TTC549 (cell line): ENCODE results near the gene TRIM43B.
"Not testable (repeated sequence)": the region's sequence is repeated elsewhere in the genome, so short reads cannot be mapped to it uniquely, and the experiment has no call there.

Experiments used
- FAIRE-seq: peaks from 2 replicates; lab custom pipeline; 2012; peaks lifted over from hg19 to GRCh38; lab: Jason Lieb, UNC

Gene TRIM43B

GRCh38 chr2:95484654-95485053 is at the start of gene TRIM43B:
TSS of gene TRIM43B (minus strand) at chr2:95484754. CDS start at chr2:95482714, 2,040 bp downstream.
- not testable (repeated sequence) for FAIRE-seq

GRCh38 chr2:95531254-95531771 is 46.8 kb upstream of the TRIM43B start:
- no peak for FAIRE-seq

- FAIRE-seq = no peak
Observed at GRCh38 chr2:95530734-95531133, 46.2 kb upstream of the TRIM43B start.

GRCh38 chr2:95526360-95527341 is 42.1 kb upstream of the TRIM43B start:
- no peak for FAIRE-seq

GRCh38 chr2:95525294-95526035 is 40.9 kb upstream of the TRIM43B start:
- FAIRE-seq = no peak

GRCh38 chr2:95524195-95524594 is 39.6 kb upstream of the TRIM43B start:
- no peak for FAIRE-seq

GRCh38 chr2:95514718-95515117 is 30.2 kb upstream of the TRIM43B start:
- no peak for FAIRE-seq

- not testable (repeated sequence) for FAIRE-seq
Observed at GRCh38 chr2:95514226-95514625, 29.7 kb upstream of the TRIM43B start.

- FAIRE-seq = no peak
Observed at GRCh38 chr2:95509408-95509807, 24.9 kb upstream of the TRIM43B start.

- no peak for FAIRE-seq
Observed at GRCh38 chr2:95505222-95505621, 20.7 kb upstream of the TRIM43B start.

GRCh38 chr2:95500854-95501253 is 16.3 kb upstream of the TRIM43B start:
- no peak for FAIRE-seq

GRCh38 chr2:95492076-95492475 is 7.5 kb upstream of the TRIM43B start:
- FAIRE-seq = not testable (repeated sequence)

GRCh38 chr2:95475025-95475424 is 9.5 kb downstream of the TRIM43B start:
- not testable (repeated sequence) for FAIRE-seq

- FAIRE-seq = not testable (repeated sequence)
Observed at GRCh38 chr2:95467984-95468383, 16.6 kb downstream of the TRIM43B start.

GRCh38 chr2:95466572-95466971 is 18.0 kb downstream of the TRIM43B start:
- not testable (repeated sequence) for FAIRE-seq

GRCh38 chr2:95463292-95463691 is 21.3 kb downstream of the TRIM43B start:
- FAIRE-seq = not testable (repeated sequence)

GRCh38 chr2:95445317-95445716 is 39.2 kb downstream of the TRIM43B start:
- FAIRE-seq = not testable (repeated sequence)

GRCh38 chr2:95442474-95443099 is 42.0 kb downstream of the TRIM43B start:
- FAIRE-seq = not testable (repeated sequence)

- not testable (repeated sequence) for FAIRE-seq
Observed at GRCh38 chr2:95435872-95436209, 48.7 kb downstream of the TRIM43B start.

- FAIRE-seq = not testable (repeated sequence)
Observed at GRCh38 chr2:95435162-95435871, 49.2 kb downstream of the TRIM43B start.

- FAIRE-seq = not testable (repeated sequence)
Observed at GRCh38 chr2:95434507-95435076, 50.0 kb downstream of the TRIM43B start.
